Esophagus muscularis mucosa (tissue), 3 donors: ENCODE data around the gene RHOXF2B.

ENCODE experiments used
- POLR2AphosphoS5 ChIP-seq, 2 donors: sonication (generic); formaldehyde crosslinking; IDR thresholded peaks; one replicate each; pipeline ENCODE4 v1.6.1; 2017; ENCODE audit warnings: antibody characterized with exemption in 2 of 2
- TF ChIP-seq, protein P1 (sequence below), 3 experiments: fragments of 200-600 bp in 2 of 3; fragments of 450-650 bp in 1 of 3; sonication (generic) in 2 of 3; IDR thresholded peaks; one replicate each; pipeline ENCODE4 v1.5.1; 2017 to 2019; ENCODE audit warnings: antibody characterized with exemption in 3 of 3, mild to moderate bottlenecking in 2 of 3, moderate library complexity in 1 of 3

DNA sequence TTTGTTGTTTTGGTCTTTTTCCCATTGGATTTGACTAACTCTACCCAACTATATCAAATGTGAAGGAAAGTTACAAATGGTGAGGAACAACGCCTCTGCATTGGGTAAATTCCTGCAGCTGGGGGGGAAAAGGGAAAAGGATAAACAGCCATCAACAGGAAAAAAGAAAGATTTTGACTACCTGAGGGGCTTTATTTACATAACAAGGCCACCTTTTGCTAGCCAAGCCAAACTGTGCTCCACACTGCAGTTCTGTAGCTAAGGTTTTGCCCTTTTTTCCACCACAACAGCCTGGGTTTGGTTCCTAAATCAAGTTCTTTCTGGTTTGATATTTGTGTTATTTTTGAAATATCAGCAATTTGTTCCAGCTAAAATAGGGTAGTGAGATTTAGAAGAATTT is 40.8 kb downstream of the RHOXF2B start:
- no peak for TF ChIP-seq POLR2AphosphoS5 (IDR thresholded peaks at IDR 0.05)
- TF ChIP-seq, protein P1, sequence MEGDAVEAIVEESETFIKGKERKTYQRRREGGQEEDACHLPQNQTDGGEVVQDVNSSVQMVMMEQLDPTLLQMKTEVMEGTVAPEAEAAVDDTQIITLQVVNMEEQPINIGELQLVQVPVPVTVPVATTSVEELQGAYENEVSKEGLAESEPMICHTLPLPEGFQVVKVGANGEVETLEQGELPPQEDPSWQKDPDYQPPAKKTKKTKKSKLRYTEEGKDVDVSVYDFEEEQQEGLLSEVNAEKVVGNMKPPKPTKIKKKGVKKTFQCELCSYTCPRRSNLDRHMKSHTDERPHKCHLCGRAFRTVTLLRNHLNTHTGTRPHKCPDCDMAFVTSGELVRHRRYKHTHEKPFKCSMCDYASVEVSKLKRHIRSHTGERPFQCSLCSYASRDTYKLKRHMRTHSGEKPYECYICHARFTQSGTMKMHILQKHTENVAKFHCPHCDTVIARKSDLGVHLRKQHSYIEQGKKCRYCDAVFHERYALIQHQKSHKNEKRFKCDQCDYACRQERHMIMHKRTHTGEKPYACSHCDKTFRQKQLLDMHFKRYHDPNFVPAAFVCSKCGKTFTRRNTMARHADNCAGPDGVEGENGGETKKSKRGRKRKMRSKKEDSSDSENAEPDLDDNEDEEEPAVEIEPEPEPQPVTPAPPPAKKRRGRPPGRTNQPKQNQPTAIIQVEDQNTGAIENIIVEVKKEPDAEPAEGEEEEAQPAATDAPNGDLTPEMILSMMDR (IDR thresholded peaks at IDR 0.05), result no peak
